Measurements from ENCODE around the gene DIS3L. TPM values are rescaled to one million over a fixed set of nuclear protein-coding genes. Genes with fewer than 3 reads are reported as not detected.

The DIS3L gene
- total and polyA plus RNA-seq, 7 donors, result 11.0 to 41.5 (median 32.3) TPM

GRCh38 chr15:66264859-66265513, 28.4 kb upstream of the DIS3L start:
- no peaks in the 10 kb centered on the region for H3K36me3 ChIP-seq (ENCODE audit: insufficient read depth in 1 of 2, low read depth in 1 of 2)
- TF ChIP-seq, protein P1, sequence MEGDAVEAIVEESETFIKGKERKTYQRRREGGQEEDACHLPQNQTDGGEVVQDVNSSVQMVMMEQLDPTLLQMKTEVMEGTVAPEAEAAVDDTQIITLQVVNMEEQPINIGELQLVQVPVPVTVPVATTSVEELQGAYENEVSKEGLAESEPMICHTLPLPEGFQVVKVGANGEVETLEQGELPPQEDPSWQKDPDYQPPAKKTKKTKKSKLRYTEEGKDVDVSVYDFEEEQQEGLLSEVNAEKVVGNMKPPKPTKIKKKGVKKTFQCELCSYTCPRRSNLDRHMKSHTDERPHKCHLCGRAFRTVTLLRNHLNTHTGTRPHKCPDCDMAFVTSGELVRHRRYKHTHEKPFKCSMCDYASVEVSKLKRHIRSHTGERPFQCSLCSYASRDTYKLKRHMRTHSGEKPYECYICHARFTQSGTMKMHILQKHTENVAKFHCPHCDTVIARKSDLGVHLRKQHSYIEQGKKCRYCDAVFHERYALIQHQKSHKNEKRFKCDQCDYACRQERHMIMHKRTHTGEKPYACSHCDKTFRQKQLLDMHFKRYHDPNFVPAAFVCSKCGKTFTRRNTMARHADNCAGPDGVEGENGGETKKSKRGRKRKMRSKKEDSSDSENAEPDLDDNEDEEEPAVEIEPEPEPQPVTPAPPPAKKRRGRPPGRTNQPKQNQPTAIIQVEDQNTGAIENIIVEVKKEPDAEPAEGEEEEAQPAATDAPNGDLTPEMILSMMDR (IDR thresholded peaks at IDR 0.05), result no peak
- H3K4me1 ChIP-seq, result no peaks in the 10 kb centered on the region
- H3K27ac ChIP-seq, result no peak overlapping the region
- intact Hi-C loops (cut with DNase I), result no loop called here
- ATAC-seq (no peak), DNase-seq (no peak)
- peaks cover 0 to 12% (median 2%) of the 10 kb centered on the region in 3 donors for H3K27me3 ChIP-seq (ENCODE audit: insufficient read depth in 3 of 3, low read length in 2 of 3)
- H3K9me3 ChIP-seq, result no peaks in the 10 kb centered on the region
- 85 to 91% (median 86%) methylated on average over 20 of the region's 20 CpGs for WGBS, 3 donors
- H3K4me3 ChIP-seq, result no peak overlapping the region

GRCh38 chr15:66269326-66270090, 23.9 kb upstream of the DIS3L start:
- ATAC-seq, result no peak
- H3K9me3 ChIP-seq, result no peaks in the 10 kb centered on the region
- no peaks in the 10 kb centered on the region for H3K4me1 ChIP-seq
- H3K27me3 ChIP-seq (ENCODE audit: insufficient read depth in 3 of 3, low read length in 2 of 3), result peaks cover 0 to 12% (median 2%) of the 10 kb centered on the region in 3 donors
- no peaks in the 10 kb centered on the region for H3K36me3 ChIP-seq (ENCODE audit: insufficient read depth in 1 of 2, low read depth in 1 of 2)
- H3K4me3 ChIP-seq, result no peak overlapping the region
- no peak for DNase-seq
- WGBS, 3 donors, result 27 to 35% (median 34%) methylated on average over 13 of the region's 13 CpGs
- intact Hi-C loops (cut with DNase I), result loop anchor here in 1 of 2 donors (10.0 kb wide), 1 partner anchor 355 kb away; no protein-coding TSS in a partner anchor
- TF ChIP-seq, protein P1 (IDR thresholded peaks at IDR 0.05), result no peak
- H3K27ac ChIP-seq, result no peak overlapping the region

DNA sequence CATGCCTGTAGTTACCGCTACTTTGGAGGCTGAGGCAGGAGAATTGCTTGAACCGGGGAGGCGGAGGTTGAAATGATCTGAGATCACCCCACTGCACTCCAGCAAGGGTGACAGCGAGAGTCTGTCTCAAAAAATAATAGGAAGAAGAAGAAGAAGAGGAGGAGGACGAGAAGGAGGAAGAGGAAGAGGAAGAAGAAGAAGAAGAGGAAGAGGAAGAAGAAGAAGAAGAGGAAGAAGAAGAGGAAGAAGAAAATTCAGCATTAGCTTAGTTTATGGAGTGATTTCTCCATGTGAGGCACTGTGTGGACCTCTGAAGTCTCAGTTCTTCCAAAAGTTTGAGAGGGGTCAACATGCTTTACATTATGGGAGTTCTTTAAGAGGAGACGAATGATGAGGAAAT, 22.4 kb upstream of the DIS3L start:
- TF ChIP-seq, protein P1 (IDR thresholded peaks at IDR 0.05), result no peak
- Histone ChIP-seq H3K27me3 (ENCODE audit: insufficient read depth in 3 of 3, low read length in 2 of 3) (peaks cover 0 to 7% (median 2%) of the 10 kb centered on the region in 3 donors), H3K36me3 (ENCODE audit: insufficient read depth in 1 of 2, low read depth in 1 of 2) (no peaks in the 10 kb centered on the region), H3K27ac (no peak overlapping the region), H3K9me3 (no peaks in the 10 kb centered on the region), H3K4me1 (no peaks in the 10 kb centered on the region), H3K4me3 (no peak overlapping the region)
- ATAC-seq (no peak), DNase-seq (no peak)
- 75 to 89% (median 88%) methylated on average over 6 of the region's 6 CpGs for WGBS, 3 donors
- intact Hi-C loops (cut with DNase I), result loop anchor here in 1 of 2 donors (10.0 kb wide), 1 partner anchor 356 kb away; no protein-coding TSS in a partner anchor

DNA sequence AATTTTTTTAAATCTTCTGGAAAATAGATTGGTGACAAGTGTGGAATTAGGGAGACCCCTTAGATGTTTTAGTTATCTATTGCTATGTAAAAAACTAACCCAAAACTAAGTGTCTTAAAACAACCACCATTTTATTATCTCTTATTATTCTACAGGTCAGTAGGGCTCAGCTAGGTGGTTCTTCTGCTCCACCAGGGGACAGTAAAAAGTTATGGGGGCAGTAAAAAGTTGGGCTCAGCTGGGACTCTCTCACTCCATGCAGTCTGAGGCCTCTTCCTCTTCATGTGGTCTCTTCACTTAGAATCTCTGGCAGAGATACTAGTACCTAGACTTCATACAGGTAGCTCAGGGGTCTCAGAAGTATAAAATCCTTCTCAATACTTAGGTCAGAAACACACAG, 18.0 kb upstream of the DIS3L start:
- Histone ChIP-seq H3K4me3 (no peak overlapping the region), H3K27me3 (ENCODE audit: insufficient read depth in 3 of 3, low read length in 2 of 3) (no peaks in the 10 kb centered on the region), H3K9me3 (no peaks in the 10 kb centered on the region), H3K27ac (no peak overlapping the region), H3K36me3 (ENCODE audit: insufficient read depth in 1 of 2, low read depth in 1 of 2) (no peaks in the 10 kb centered on the region), H3K4me1 (no peaks in the 10 kb centered on the region)
- intact Hi-C loops (cut with DNase I), result loop anchor here in 1 of 2 donors (10.0 kb wide), 1 partner anchor 361 kb away; no protein-coding TSS in a partner anchor
- ATAC-seq (no peak), DNase-seq (no peak)
- TF ChIP-seq, protein P1 (IDR thresholded peaks at IDR 0.05), result no peak
